Measurements from ENCODE around the gene TAAR2.

GRCh38 chr6:132607544-132608233 lies 16.4 kb downstream of the TAAR2 start:
- no peak for TF ChIP-seq CTCF (IDR thresholded peaks at IDR 0.05; ENCODE audit: low read depth, low read length)
- TF ChIP-seq EZH2phosphoT487 (IDR thresholded peaks at IDR 0.05; ENCODE audit: low read depth), result no peak
